ENCODE results near the gene VPS37D.

The VPS37D gene

DNA sequence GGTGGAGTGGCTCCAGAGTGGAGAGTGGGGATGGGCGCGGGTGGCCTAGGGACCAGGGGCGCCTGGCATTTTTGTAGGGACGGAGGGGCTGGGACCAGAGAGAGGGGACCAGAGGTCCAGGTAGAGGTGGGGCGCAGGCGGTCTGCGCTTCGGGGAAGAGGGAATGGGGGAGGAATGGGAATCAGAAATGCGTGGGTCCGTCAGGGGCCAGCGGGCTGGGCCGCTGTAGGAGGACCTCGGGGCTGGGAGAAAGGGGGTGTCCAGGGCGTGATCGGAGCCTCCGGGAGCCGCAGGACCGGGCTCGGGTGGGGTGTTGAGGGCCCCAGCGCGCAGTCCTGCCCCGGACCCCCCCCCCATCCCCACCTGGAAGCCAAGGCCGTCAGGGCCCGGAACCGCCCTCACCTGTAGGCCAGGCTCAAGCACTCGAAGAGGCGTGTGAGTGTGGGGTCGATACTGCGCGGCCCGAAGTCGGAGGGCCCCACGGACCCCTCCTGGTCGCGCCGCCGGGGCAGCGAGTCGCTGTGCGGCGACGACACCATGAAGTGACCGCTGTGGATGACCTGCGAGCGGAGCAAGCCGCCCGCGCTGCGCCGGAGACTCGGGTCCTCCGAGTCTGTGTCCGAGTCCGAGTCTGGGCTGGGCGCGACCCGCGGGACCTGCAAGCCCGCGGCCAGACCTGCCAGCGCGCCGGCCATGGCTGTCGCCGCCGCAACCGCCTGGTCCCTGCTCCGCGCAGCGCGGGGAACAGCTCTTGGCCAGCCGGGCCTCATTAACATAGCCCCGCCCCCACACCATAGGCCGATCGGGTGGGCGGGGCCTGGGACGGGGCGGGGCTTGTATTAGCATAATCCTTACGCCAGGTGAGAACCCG, 43.6 kb upstream of the VPS37D start, which contains the start of gene MLXIPL:
MLXIPL (minus strand) TSS at position 725 of the 871 bp plus-strand sequence; CDS start at position 695, 30 bp downstream.
- Histone ChIP-seq H3K4me1 (ENCODE audit: control extremely low read depth in 1 of 4, control insufficient read depth in 4 of 4, insufficient read depth in 4 of 4, low read length in 3 of 4) (peaks cover 0 to 16% (median 11%) of the 10 kb centered on the region in 4 experiments), H3K36me3 (ENCODE audit: control insufficient read depth in 4 of 4, insufficient read depth in 4 of 4, low read length in 3 of 4) (no peaks in the 10 kb centered on the region), H3K27me3 (replicated peaks in 2 of 5; ENCODE audit: control insufficient read depth in 4 of 5, insufficient read depth in 5 of 5, low read length in 4 of 5) (peaks cover 10 to 90% (median 41%) of the 10 kb centered on the region in 5 experiments), H3K4me3 (ENCODE audit: control insufficient read depth in 1 of 7, extremely low read depth in 1 of 7, insufficient read depth in 4 of 7, low read depth in 2 of 7, low read length in 6 of 7) (peak within 1 kb of the TSS in 4 of 7 experiments; percentile 2 to 46 (median 38)), H3K27ac (ENCODE audit: insufficient read depth in 1 of 2, low read depth in 1 of 2, low read length in 2 of 2, poor library complexity in 1 of 2, severe bottlenecking in 2 of 2) (no peak within 1 kb of the TSS), H3K9me3 (ENCODE audit: control extremely low read depth in 1 of 5, control insufficient read depth in 4 of 5, insufficient read depth in 2 of 5, low read depth in 1 of 5, low read length in 4 of 5) (no peaks in the 10 kb centered on the region)
- CTCF ChIA-PET: interaction anchor here (1.7 kb wide), 1 partner anchor 98 kb away, joined by 3 read pairs; no protein-coding TSS in a partner anchor
- 2% methylated on average over 62 of the region's 80 CpGs for WGBS (ENCODE audit: insufficient coverage)
- POLR2A ChIA-PET: no interaction called here
- peak; percentile 48 to 68 (median 63) for DNase-seq

DNA sequence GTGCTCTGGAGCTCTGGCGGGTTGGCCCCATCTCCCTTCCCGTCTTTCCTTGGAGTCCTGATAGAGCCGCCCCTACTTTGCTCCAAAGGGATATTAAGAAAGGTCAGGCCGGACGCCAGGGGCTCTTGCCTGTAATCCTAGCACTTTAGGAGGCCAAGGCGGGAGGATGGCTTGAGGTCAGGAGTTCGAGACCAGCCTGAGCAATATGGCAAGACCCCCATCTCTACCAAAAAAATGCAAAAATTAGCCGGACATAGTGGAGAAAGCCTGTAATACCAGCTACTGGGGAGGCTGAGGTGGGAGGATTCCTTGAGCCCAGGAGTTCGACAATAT, 43.0 kb upstream of the VPS37D start:
- H3K27ac ChIP-seq (ENCODE audit: insufficient read depth in 1 of 2, low read depth in 1 of 2, low read length in 2 of 2, poor library complexity in 1 of 2, severe bottlenecking in 2 of 2): no peak overlapping the region
- DNase-seq: no peak
- no peaks in the 10 kb centered on the region for H3K9me3 ChIP-seq (ENCODE audit: control extremely low read depth in 1 of 5, control insufficient read depth in 4 of 5, insufficient read depth in 2 of 5, low read depth in 1 of 5, low read length in 4 of 5)
- CTCF ChIA-PET: interaction anchor here (0.7 kb wide), 1 partner anchor 18 kb away, joined by 3 read pairs; no protein-coding TSS in a partner anchor
- 32% methylated on average over 4 of the region's 9 CpGs for WGBS (ENCODE audit: insufficient coverage)
- H3K27me3 ChIP-seq (replicated peaks in 2 of 5; ENCODE audit: control insufficient read depth in 4 of 5, insufficient read depth in 5 of 5, low read length in 4 of 5): peaks cover 10 to 89% (median 44%) of the 10 kb centered on the region in 5 experiments
- H3K4me1 ChIP-seq (ENCODE audit: control extremely low read depth in 1 of 4, control insufficient read depth in 4 of 4, insufficient read depth in 4 of 4, low read length in 3 of 4): peaks cover 0 to 16% (median 11%) of the 10 kb centered on the region in 4 experiments
- H3K36me3 ChIP-seq (ENCODE audit: control insufficient read depth in 4 of 4, insufficient read depth in 4 of 4, low read length in 3 of 4): no peaks in the 10 kb centered on the region
- H3K4me3 ChIP-seq (ENCODE audit: control insufficient read depth in 1 of 7, extremely low read depth in 1 of 7, insufficient read depth in 4 of 7, low read depth in 2 of 7, low read length in 6 of 7): no peak overlapping the region
- POLR2A ChIA-PET: no interaction called here

DNA sequence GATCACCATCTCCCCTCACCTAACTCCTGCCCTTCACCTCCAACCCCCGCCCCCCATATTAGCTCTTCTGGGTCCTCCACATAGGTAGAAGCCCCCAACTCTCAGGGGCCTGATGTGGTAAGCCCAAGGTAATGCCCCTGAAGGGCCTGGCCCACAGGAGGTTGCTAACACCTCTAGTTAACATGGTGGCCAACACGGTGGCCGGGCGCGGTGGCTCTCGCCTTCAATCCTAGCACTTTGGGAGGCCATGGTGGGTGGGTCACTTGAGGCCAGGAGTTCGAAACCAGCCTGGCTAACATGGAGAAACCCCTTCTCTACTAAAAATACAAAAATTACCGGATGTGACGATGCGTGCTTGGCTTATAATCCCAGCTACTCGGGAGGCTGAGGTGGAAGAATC, 42.4 kb upstream of the VPS37D start:
- Histone ChIP-seq H3K36me3 (ENCODE audit: control insufficient read depth in 4 of 4, insufficient read depth in 4 of 4, low read length in 3 of 4) (no peaks in the 10 kb centered on the region), H3K27ac (ENCODE audit: insufficient read depth in 1 of 2, low read depth in 1 of 2, low read length in 2 of 2, poor library complexity in 1 of 2, severe bottlenecking in 2 of 2) (no peak overlapping the region), H3K4me1 (ENCODE audit: control extremely low read depth in 1 of 4, control insufficient read depth in 4 of 4, insufficient read depth in 4 of 4, low read length in 3 of 4) (peaks cover 0 to 16% (median 11%) of the 10 kb centered on the region in 4 experiments), H3K4me3 (ENCODE audit: control insufficient read depth in 1 of 7, extremely low read depth in 1 of 7, insufficient read depth in 4 of 7, low read depth in 2 of 7, low read length in 6 of 7) (no peak overlapping the region), H3K27me3 (replicated peaks in 2 of 5; ENCODE audit: control insufficient read depth in 4 of 5, insufficient read depth in 5 of 5, low read length in 4 of 5) (peaks cover 10 to 87% (median 44%) of the 10 kb centered on the region in 5 experiments), H3K9me3 (ENCODE audit: control extremely low read depth in 1 of 5, control insufficient read depth in 4 of 5, insufficient read depth in 2 of 5, low read depth in 1 of 5, low read length in 4 of 5) (no peaks in the 10 kb centered on the region)
- ChIA-PET CTCF (interaction anchor here (0.7 to 2.0 kb wide), 3 partner anchors 19 to 231 kb away, joined by 3 to 6 read pairs (median 4); no protein-coding TSS in a partner anchor), POLR2A (no interaction called here)
- 97% methylated on average over 5 of the region's 11 CpGs for WGBS (ENCODE audit: insufficient coverage)
- DNase-seq: no peak

DNA sequence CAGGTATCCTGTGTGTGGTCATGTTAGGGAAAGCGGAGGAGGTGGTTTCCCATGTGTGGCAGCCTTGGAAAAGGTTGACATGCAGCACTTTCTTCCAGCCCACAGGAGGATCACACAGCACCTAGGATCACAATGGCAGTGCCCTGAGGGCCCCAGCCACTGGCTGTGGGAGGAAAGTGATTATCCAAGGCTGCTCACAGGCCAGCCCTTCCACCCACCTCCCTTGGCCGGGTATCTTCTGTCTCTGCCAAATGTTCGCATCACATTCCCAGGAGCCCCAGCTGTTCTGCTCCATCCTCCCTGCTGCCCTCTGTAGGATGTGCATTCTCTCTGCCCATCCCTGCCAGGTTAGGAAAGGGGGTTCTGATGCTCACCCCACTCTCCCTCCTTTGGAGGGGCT, 40.8 kb upstream of the VPS37D start:
- no peak overlapping the region for H3K27ac ChIP-seq (ENCODE audit: insufficient read depth in 1 of 2, low read depth in 1 of 2, low read length in 2 of 2, poor library complexity in 1 of 2, severe bottlenecking in 2 of 2)
- CTCF ChIA-PET: interaction anchor here (0.6 to 2.0 kb wide), 4 partner anchors 16 to 108 kb away, joined by 3 to 6 read pairs (median 4); no protein-coding TSS in a partner anchor
- no peaks in the 10 kb centered on the region for H3K36me3 ChIP-seq (ENCODE audit: control insufficient read depth in 4 of 4, insufficient read depth in 4 of 4, low read length in 3 of 4)
- POLR2A ChIA-PET: no interaction called here
- H3K27me3 ChIP-seq (replicated peaks in 2 of 5; ENCODE audit: control insufficient read depth in 4 of 5, insufficient read depth in 5 of 5, low read length in 4 of 5): peaks cover 10 to 79% (median 36%) of the 10 kb centered on the region in 5 experiments
- no peak overlapping the region for H3K4me3 ChIP-seq (ENCODE audit: control insufficient read depth in 1 of 7, extremely low read depth in 1 of 7, insufficient read depth in 4 of 7, low read depth in 2 of 7, low read length in 6 of 7)
- peaks cover 0 to 16% (median 11%) of the 10 kb centered on the region in 4 experiments for H3K4me1 ChIP-seq (ENCODE audit: control extremely low read depth in 1 of 4, control insufficient read depth in 4 of 4, insufficient read depth in 4 of 4, low read length in 3 of 4)
- no peak for DNase-seq
- WGBS (ENCODE audit: insufficient coverage): 27% methylated on average over 2 of the region's 3 CpGs
- no peaks in the 10 kb centered on the region for H3K9me3 ChIP-seq (ENCODE audit: control extremely low read depth in 1 of 5, control insufficient read depth in 4 of 5, insufficient read depth in 2 of 5, low read depth in 1 of 5, low read length in 4 of 5)

DNA sequence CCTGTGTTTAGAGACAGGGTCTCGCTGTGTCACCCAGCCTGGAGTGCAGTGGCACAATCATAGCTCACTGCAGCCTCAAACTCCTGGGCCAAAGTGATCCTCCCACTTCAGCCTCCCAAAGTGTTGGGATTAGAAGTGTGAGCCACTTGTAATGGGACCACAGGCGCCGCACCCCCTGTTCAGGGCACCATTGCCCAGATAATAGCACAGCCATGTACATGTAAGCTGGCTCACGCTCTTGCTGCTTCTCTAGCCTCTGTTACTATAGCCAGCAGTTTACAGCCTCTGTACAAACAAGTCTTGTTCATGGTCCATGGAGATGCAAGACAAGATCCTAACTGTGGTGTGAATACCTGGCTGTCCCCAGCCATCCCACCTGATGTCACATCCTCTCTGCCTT, 39.1 kb upstream of the VPS37D start:
- POLR2A ChIA-PET: no interaction called here
- WGBS (ENCODE audit: insufficient coverage): 100% methylated on average over 2 of the region's 4 CpGs
- Histone ChIP-seq H3K4me3 (ENCODE audit: control insufficient read depth in 1 of 7, extremely low read depth in 1 of 7, insufficient read depth in 4 of 7, low read depth in 2 of 7, low read length in 6 of 7) (no peak overlapping the region), H3K27ac (ENCODE audit: insufficient read depth in 1 of 2, low read depth in 1 of 2, low read length in 2 of 2, poor library complexity in 1 of 2, severe bottlenecking in 2 of 2) (no peak overlapping the region), H3K4me1 (ENCODE audit: control extremely low read depth in 1 of 4, control insufficient read depth in 4 of 4, insufficient read depth in 4 of 4, low read length in 3 of 4) (peaks cover 0 to 8% (median 4%) of the 10 kb centered on the region in 4 experiments), H3K9me3 (ENCODE audit: control extremely low read depth in 1 of 5, control insufficient read depth in 4 of 5, insufficient read depth in 2 of 5, low read depth in 1 of 5, low read length in 4 of 5) (no peaks in the 10 kb centered on the region), H3K36me3 (ENCODE audit: control insufficient read depth in 4 of 4, insufficient read depth in 4 of 4, low read length in 3 of 4) (no peaks in the 10 kb centered on the region), H3K27me3 (replicated peaks in 2 of 5; ENCODE audit: control insufficient read depth in 4 of 5, insufficient read depth in 5 of 5, low read length in 4 of 5) (peaks cover 0 to 76% (median 28%) of the 10 kb centered on the region in 5 experiments)
- CTCF ChIA-PET: interaction anchor here (0.5 to 3.1 kb wide), 10 partner anchors 8 to 892 kb away, joined by 3 to 20 read pairs (median 7); no protein-coding TSS in a partner anchor
- no peak for DNase-seq

DNA sequence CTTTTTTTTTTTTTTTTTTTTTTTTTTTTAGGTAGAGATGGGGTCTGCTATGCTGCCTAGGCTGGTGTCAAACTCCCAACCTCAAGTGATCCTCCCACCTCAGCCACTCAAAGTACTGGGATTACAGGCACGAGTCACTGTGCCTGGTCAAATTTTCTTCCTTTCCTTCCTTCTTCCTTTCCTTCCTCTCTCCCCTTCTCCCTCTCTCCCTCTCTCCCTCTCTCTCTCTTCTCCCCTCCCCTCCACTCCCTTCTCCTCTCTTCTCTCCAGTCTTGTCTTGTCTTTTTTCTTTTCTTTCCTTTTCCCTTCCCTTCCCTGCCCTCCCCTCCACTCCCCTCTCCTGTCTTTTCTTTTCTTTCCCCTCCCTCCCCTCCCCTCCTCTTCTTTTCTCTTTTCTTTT, 36.1 kb upstream of the VPS37D start:
- Histone ChIP-seq H3K36me3 (ENCODE audit: control insufficient read depth in 4 of 4, insufficient read depth in 4 of 4, low read length in 3 of 4) (no peaks in the 10 kb centered on the region), H3K27me3 (replicated peaks in 2 of 5; ENCODE audit: control insufficient read depth in 4 of 5, insufficient read depth in 5 of 5, low read length in 4 of 5) (peaks cover 0 to 67% (median 27%) of the 10 kb centered on the region in 5 experiments), H3K4me1 (ENCODE audit: control extremely low read depth in 1 of 4, control insufficient read depth in 4 of 4, insufficient read depth in 4 of 4, low read length in 3 of 4) (peaks cover 0 to 4% (median 0%) of the 10 kb centered on the region in 4 experiments), H3K4me3 (ENCODE audit: control insufficient read depth in 1 of 7, extremely low read depth in 1 of 7, insufficient read depth in 4 of 7, low read depth in 2 of 7, low read length in 6 of 7) (no peak overlapping the region), H3K27ac (ENCODE audit: insufficient read depth in 1 of 2, low read depth in 1 of 2, low read length in 2 of 2, poor library complexity in 1 of 2, severe bottlenecking in 2 of 2) (no peak overlapping the region), H3K9me3 (ENCODE audit: control extremely low read depth in 1 of 5, control insufficient read depth in 4 of 5, insufficient read depth in 2 of 5, low read depth in 1 of 5, low read length in 4 of 5) (no peaks in the 10 kb centered on the region)
- POLR2A ChIA-PET: no interaction called here
- 0% methylated on average over 1 of the region's 1 CpG for WGBS (ENCODE audit: insufficient coverage)
- no peak for DNase-seq
- CTCF ChIA-PET: interaction anchor here (0.9 to 3.1 kb wide), 5 partner anchors 11 to 94 kb away, joined by 3 to 18 read pairs (median 4); no protein-coding TSS in a partner anchor

DNA sequence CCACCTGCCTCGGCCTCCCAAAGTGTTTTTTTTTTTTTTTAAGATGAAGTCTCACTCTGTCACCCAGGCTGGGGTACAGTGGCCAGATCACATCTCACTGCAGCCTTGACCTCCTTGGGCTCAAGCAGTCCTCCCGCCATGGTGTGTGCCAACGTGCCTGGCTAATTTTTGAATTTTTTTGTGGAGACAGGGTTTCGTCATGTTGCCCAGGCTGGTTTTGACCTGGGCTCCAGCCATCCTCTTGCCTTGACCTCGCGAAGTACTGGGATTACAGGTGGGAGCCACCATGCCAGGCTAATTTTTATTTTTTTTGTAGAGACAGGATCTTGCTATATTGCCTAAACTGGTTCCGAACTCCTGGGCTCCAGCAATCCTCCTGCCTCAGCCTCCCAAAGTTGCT, 34.3 kb upstream of the VPS37D start:
- WGBS (ENCODE audit: insufficient coverage): 80% methylated on average over 5 of the region's 7 CpGs
- Histone ChIP-seq H3K27ac (ENCODE audit: insufficient read depth in 1 of 2, low read depth in 1 of 2, low read length in 2 of 2, poor library complexity in 1 of 2, severe bottlenecking in 2 of 2) (no peak overlapping the region), H3K9me3 (ENCODE audit: control extremely low read depth in 1 of 5, control insufficient read depth in 4 of 5, insufficient read depth in 2 of 5, low read depth in 1 of 5, low read length in 4 of 5) (no peaks in the 10 kb centered on the region), H3K4me1 (ENCODE audit: control extremely low read depth in 1 of 4, control insufficient read depth in 4 of 4, insufficient read depth in 4 of 4, low read length in 3 of 4) (peaks cover 0 to 4% (median 0%) of the 10 kb centered on the region in 4 experiments), H3K27me3 (replicated peaks in 2 of 5; ENCODE audit: control insufficient read depth in 4 of 5, insufficient read depth in 5 of 5, low read length in 4 of 5) (peaks cover 0 to 61% (median 16%) of the 10 kb centered on the region in 5 experiments), H3K4me3 (ENCODE audit: control insufficient read depth in 1 of 7, extremely low read depth in 1 of 7, insufficient read depth in 4 of 7, low read depth in 2 of 7, low read length in 6 of 7) (no peak overlapping the region), H3K36me3 (ENCODE audit: control insufficient read depth in 4 of 4, insufficient read depth in 4 of 4, low read length in 3 of 4) (no peaks in the 10 kb centered on the region)
- ChIA-PET CTCF (interaction anchor here (1.0 to 1.5 kb wide), 2 partner anchors 9 to 26 kb away, joined by 3 to 4 read pairs; no protein-coding TSS in a partner anchor), POLR2A (no interaction called here)
- no peak for DNase-seq

All from common myeloid progenitor, CD34-positive (primary cell).